Neural progenitor cell (in vitro differentiated cells): Measurements from ENCODE around the gene LEMD2. TPM values are rescaled to one million over a fixed set of nuclear protein-coding genes. Genes with fewer than 3 reads are reported as not detected.

Experiments used
- DNase-seq: peaks from one replicate; pipeline ENCODE4 v3.0.0-alpha.2; 2016; ENCODE audit warnings: low spot score
- H2AFZ ChIP-seq: fragments of 200-600 bp; sonication (generic); replicated peaks from 2 replicates; pipeline ENCODE4 v1.6.1; 2016; ENCODE audit warnings: antibody characterized with exemption
- H3F3A ChIP-seq: fragments of 200-600 bp; sonication (generic); 2 replicates; pipeline ENCODE4 v1.6.1; 2016; ENCODE audit warnings: antibody characterized with exemption, low read depth
- H3K27ac ChIP-seq: fragments of 200-600 bp; sonication (generic); 2 replicates; pipeline ENCODE4 v1.5.1; 2016; ENCODE audit warnings: mild to moderate bottlenecking
- H3K27me3 ChIP-seq: fragments of 200-600 bp; sonication (generic); 2 replicates; pipeline ENCODE4 v1.6.1; 2016; ENCODE audit warnings: mild to moderate bottlenecking, moderate library complexity
- H3K36me3 ChIP-seq: fragments of 200-600 bp; sonication (generic); 2 replicates; pipeline ENCODE4 v1.5.1; 2016
- H3K4me1 ChIP-seq: fragments of 200-600 bp; sonication (generic); 2 replicates; pipeline ENCODE4 v1.6.1; 2016; ENCODE audit warnings: mixed run types
- H3K4me2 ChIP-seq: fragments of 200-600 bp; sonication (generic); 2 replicates; pipeline ENCODE4 v1.6.1; 2016
- H3K4me3 ChIP-seq: fragments of 200-600 bp; sonication (generic); 2 replicates; pipeline ENCODE4 v1.5.1; 2016
- H3K79me2 ChIP-seq: fragments of 200-600 bp; sonication (generic); 2 replicates; pipeline ENCODE4 v1.6.1; 2016; ENCODE audit warnings: low read depth
- H3K9ac ChIP-seq: fragments of 200-600 bp; sonication (generic); 2 replicates; pipeline ENCODE4 v1.6.1; 2016
- H3K9me3 ChIP-seq: fragments of 200-600 bp; sonication (generic); 2 replicates; pipeline ENCODE4 v1.5.1; 2016; ENCODE audit warnings: low read depth
- H4K20me1 ChIP-seq: fragments of 200-600 bp; sonication (generic); 2 replicates; pipeline ENCODE4 v1.6.1; 2016; ENCODE audit warnings: low read depth
- H3K27ac Mint-ChIP-seq: 3 replicates; pipeline ENCODE4 v1.8.0; 2021; ENCODE audit warnings: mixed read lengths
- H3K27me3 Mint-ChIP-seq: 2 replicates; pipeline ENCODE4 v1.8.0; 2022; ENCODE audit warnings: low read depth, mild to moderate bottlenecking, inconsistent platforms, moderate library complexity, mixed read lengths; ENCODE audit not compliant: insufficient read depth
- H3K36me3 Mint-ChIP-seq: 3 replicates; pipeline ENCODE4 v1.8.0; 2021; ENCODE audit warnings: mixed read lengths
- H3K4me1 Mint-ChIP-seq: 3 replicates; pipeline ENCODE4 v1.8.0; 2021; ENCODE audit warnings: mixed read lengths
- H3K4me3 Mint-ChIP-seq: 3 replicates; pipeline ENCODE4 v1.8.0; 2021; ENCODE audit warnings: mild to moderate bottlenecking, moderate library complexity, mixed read lengths
- H3K9me3 Mint-ChIP-seq: 3 replicates; pipeline ENCODE4 v1.8.0; 2020; ENCODE audit warnings: mixed read lengths
- EZH2 ChIP-seq: fragments of 200-600 bp; sonication (generic); IDR thresholded peaks from 2 replicates; pipeline ENCODE4 v1.6.1; 2017; ENCODE audit warnings: antibody characterized with exemption, mild to moderate bottlenecking, moderate library complexity
- EZH2phosphoT487 ChIP-seq: fragments of 200-600 bp; sonication (generic); IDR thresholded peaks from 2 replicates; pipeline ENCODE4 v1.6.1; 2017; ENCODE audit warnings: antibody characterized with exemption
- total RNA-seq: library from RNA; depleted of rRNA; stranded (reverse); fragments of >200 nt; gene quantifications from 2 replicates; pipeline ENCODE4 v1.2.3, GENCODE V29; 2015; ENCODE audit warnings: low replicate concordance
- TF ChIP-seq, protein P1 (sequence below): fragments of 200-600 bp; sonication (generic); IDR thresholded peaks from 2 replicates; pipeline ENCODE4 v1.5.1; 2017; ENCODE audit warnings: antibody characterized with exemption, mild to moderate bottlenecking

Gene LEMD2
- total RNA-seq, 1 donor from 2014 or later: 31.8 TPM

DNA sequence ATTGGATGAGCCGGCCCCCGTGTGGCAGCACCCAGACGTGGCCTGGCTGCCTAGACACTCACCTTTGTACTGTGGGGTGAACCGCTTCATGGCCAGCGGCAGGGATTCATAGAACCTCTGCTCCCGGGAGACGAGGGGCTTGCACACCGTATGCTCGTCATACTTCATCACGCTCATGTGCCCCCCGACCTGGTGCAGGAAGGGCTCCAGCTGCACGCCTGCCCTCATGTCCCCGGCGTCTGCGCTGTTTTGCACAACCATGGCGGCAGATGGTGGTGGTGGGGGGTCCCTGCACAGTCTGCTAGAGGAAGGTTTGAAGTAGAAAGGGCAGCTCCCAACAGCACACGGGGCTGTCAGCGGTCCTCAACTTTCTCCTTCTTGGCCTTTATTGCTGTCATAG, 53.7 kb downstream of the LEMD2 start:
- Histone ChIP-seq H3F3A (peaks cover under 1% of the 10 kb centered on the region), H3K4me3 (no peak overlapping the region), H3K27me3 (no peaks in the 10 kb centered on the region), H3K79me2 (no peaks in the 10 kb centered on the region), H3K9ac (no peak overlapping the region), H3K9me3 (no peaks in the 10 kb centered on the region), H3K36me3 (no peaks in the 10 kb centered on the region), H3K4me1 (peaks cover 1% of the 10 kb centered on the region), H2AFZ (no peak overlapping the region), H3K4me2 (no peak overlapping the region), H3K27ac (no peak overlapping the region), H4K20me1 (no peaks in the 10 kb centered on the region)
- H3K27ac Mint-ChIP-seq: no peak overlapping the region
- H3K4me1 Mint-ChIP-seq: peaks cover 18% of the 10 kb centered on the region
- DNase-seq: no peak
- no peaks in the 10 kb centered on the region for H3K36me3 Mint-ChIP-seq
- no peak for TF ChIP-seq EZH2phosphoT487
- TF ChIP-seq, protein P1, sequence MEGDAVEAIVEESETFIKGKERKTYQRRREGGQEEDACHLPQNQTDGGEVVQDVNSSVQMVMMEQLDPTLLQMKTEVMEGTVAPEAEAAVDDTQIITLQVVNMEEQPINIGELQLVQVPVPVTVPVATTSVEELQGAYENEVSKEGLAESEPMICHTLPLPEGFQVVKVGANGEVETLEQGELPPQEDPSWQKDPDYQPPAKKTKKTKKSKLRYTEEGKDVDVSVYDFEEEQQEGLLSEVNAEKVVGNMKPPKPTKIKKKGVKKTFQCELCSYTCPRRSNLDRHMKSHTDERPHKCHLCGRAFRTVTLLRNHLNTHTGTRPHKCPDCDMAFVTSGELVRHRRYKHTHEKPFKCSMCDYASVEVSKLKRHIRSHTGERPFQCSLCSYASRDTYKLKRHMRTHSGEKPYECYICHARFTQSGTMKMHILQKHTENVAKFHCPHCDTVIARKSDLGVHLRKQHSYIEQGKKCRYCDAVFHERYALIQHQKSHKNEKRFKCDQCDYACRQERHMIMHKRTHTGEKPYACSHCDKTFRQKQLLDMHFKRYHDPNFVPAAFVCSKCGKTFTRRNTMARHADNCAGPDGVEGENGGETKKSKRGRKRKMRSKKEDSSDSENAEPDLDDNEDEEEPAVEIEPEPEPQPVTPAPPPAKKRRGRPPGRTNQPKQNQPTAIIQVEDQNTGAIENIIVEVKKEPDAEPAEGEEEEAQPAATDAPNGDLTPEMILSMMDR: no peak
- TF ChIP-seq EZH2: no peak
- H3K27me3 Mint-ChIP-seq: peaks cover 3% of the 10 kb centered on the region
- H3K4me3 Mint-ChIP-seq: no peak overlapping the region
- H3K9me3 Mint-ChIP-seq: no peaks in the 10 kb centered on the region

DNA sequence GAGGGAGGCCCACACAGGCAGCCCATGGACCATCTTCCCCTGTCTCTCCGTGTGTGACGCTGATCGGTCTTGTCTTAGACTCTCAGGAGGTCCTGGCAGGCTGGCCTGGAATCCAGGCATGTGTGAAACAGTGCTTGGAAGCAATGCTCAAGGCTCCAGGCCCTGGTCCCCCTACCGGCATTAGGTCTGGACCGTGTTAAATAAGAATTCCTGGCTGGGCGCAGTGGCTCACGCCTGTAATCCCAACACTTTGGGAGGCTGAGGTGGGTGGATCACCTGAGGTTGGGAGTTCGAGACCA, 55.3 kb downstream of the LEMD2 start:
- TF ChIP-seq, protein P1: no peak
- no peak for TF ChIP-seq EZH2phosphoT487
- Mint-ChIP-seq H3K4me3 (no peak overlapping the region), H3K4me1 (peaks cover 22% of the 10 kb centered on the region), H3K36me3 (no peaks in the 10 kb centered on the region), H3K27me3 (peaks cover 7% of the 10 kb centered on the region), H3K9me3 (no peaks in the 10 kb centered on the region), H3K27ac (no peak overlapping the region)
- Histone ChIP-seq H3K27me3 (no peaks in the 10 kb centered on the region), H4K20me1 (no peaks in the 10 kb centered on the region), H3K27ac (no peak overlapping the region), H2AFZ (no peak overlapping the region), H3K4me1 (peaks cover 4% of the 10 kb centered on the region), H3K4me3 (no peak overlapping the region), H3K9me3 (no peaks in the 10 kb centered on the region), H3F3A (peaks cover 4% of the 10 kb centered on the region), H3K79me2 (no peaks in the 10 kb centered on the region), H3K36me3 (no peaks in the 10 kb centered on the region), H3K9ac (no peak overlapping the region), H3K4me2 (no peak overlapping the region)
- no peak for DNase-seq

DNA sequence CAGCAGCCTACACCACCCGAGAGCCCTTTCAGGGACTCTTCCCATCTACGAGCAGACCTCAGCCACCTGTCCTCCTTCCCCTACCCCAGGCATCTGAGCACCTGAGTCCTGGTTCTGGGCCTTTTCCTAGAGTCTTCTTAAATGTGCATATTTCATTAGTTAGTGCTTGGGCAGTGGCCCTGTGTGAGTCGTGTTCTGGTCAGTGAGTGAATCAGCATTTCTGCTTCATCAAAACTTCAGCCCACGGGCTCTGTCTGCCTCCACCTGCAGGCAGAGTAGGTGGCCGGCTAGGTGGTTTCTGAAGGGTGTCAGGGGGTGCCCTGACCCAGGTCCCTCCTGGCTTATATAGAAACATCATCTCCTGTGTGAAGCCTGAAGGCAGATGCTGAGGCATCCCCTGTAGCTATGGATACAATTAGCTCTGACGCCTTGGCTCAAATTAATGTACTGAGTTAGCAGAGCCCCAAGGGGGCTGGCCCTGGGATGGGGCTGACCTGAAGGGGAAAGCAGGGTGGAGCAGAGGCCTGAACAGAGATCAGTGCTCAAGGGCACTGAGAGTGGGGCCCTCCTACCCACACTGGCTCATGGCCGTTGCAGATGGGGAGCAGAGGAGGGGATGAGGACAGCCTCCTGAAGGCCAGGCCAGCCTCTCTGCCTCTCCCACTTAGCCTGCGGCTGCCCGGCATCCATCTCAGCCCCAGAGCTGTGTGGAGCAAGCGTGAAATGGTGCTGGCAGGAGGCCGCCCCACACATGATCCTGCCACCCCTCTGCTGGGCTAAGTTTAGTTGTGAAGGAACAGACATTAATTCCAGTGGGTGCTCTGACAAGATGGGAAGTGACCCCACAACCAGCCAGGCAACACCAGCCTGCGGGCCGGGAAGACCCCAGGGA, 55.9 kb downstream of the LEMD2 start:
- no peak overlapping the region for H3K4me3 Mint-ChIP-seq

More for the DNA sequence above, 55.9 kb downstream of the LEMD2 start:
- no peak overlapping the region for H3K4me2 ChIP-seq
- no peaks in the 10 kb centered on the region for H3K27me3 ChIP-seq
- H4K20me1 ChIP-seq: no peaks in the 10 kb centered on the region
- no peak overlapping the region for H2AFZ ChIP-seq
- H3K9me3 ChIP-seq: no peaks in the 10 kb centered on the region
- no peak for TF ChIP-seq EZH2
- TF ChIP-seq, protein P1: no peak
- TF ChIP-seq EZH2phosphoT487: no peak
- DNase-seq: no peak
- H3K27me3 Mint-ChIP-seq: peaks cover 10% of the 10 kb centered on the region
- H3K9ac ChIP-seq: no peak overlapping the region
- H3K4me1 ChIP-seq: peaks cover 4% of the 10 kb centered on the region
- H3K36me3 ChIP-seq: no peaks in the 10 kb centered on the region
- H3F3A ChIP-seq: peaks cover 4% of the 10 kb centered on the region
- H3K4me3 ChIP-seq: no peak overlapping the region
- no peaks in the 10 kb centered on the region for H3K36me3 Mint-ChIP-seq
- no peaks in the 10 kb centered on the region for H3K79me2 ChIP-seq
- H3K27ac Mint-ChIP-seq: peak overlapping the region; percentile 81
- H3K27ac ChIP-seq: no peak overlapping the region
- no peaks in the 10 kb centered on the region for H3K9me3 Mint-ChIP-seq
- peaks cover 22% of the 10 kb centered on the region for H3K4me1 Mint-ChIP-seq
